IPS-11a (cell line): ENCODE data around the gene NARF.
"Not testable (repeated sequence)": the region's sequence is repeated elsewhere in the genome, so short reads cannot be mapped to it uniquely, and the experiment has no call there.

ENCODE experiments used
- H3K4me3 ChIP-seq: one replicate; pipeline ENCODE4 v1.5.1; 2013; ENCODE audit warnings: low read depth, low read length, control low read depth

Gene NARF

DNA sequence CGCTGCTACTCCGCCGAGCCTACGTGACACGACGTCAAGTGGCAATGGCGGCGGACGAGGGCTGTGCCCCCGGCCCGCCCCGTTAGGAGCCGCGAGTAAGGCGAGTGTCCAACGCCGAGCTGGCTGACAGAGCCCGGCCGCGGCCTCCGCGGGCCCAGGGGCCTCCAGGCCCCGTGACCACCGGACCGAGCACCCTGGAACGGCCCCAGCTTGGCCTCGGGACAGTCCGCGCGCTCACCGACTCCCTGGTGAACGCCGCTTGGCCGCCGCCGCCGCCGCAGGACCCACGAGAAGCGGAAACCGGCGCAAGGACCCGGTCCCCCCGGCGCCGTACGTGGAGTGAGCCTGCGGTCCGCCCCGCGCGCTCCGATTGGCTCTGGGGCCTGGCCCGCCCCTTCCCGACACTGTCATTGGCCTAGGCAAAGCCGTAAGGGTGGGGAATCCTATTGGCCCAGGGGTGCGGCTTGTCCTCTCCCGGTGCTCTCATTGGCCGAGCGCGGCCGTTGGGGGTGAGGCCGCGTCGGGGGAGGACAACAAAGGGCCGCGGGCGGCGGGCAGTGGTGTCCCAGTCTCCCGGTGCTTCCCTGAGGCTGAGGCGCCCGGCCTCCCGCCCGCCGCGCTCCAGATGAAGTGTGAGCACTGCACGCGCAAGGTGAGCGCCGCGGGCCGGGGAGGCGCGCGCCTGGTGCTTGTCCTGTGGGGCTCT, at the start of gene NARF:
Gene NARF, plus strand, starts transcription at position 563 of the 706 bp plus-strand sequence. Its CDS starts 63 bp downstream, at position 626.
- H3K4me3 ChIP-seq, result peak within 1 kb of the TSS; percentile 79

DNA sequence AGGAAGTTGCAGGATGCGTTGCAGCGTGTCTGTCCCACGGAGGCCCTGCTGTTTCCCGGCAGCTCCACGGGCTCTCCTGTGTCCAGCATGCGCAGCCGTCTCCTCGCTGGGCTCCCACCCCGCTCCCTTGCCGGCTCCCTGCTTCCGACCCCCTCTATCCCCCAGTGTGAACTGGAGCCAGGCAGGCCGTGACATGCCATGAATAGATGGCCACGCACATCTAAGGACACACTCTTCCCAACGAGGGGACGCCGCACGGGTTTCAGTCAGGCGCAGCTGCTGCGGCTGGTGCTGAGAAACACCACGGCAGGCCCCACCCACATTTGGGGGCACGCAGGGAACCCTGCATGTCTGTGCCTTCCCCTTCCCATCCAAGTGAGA, 49.6 kb upstream of the NARF start:
- H3K4me3 ChIP-seq, result no peak overlapping the region

DNA sequence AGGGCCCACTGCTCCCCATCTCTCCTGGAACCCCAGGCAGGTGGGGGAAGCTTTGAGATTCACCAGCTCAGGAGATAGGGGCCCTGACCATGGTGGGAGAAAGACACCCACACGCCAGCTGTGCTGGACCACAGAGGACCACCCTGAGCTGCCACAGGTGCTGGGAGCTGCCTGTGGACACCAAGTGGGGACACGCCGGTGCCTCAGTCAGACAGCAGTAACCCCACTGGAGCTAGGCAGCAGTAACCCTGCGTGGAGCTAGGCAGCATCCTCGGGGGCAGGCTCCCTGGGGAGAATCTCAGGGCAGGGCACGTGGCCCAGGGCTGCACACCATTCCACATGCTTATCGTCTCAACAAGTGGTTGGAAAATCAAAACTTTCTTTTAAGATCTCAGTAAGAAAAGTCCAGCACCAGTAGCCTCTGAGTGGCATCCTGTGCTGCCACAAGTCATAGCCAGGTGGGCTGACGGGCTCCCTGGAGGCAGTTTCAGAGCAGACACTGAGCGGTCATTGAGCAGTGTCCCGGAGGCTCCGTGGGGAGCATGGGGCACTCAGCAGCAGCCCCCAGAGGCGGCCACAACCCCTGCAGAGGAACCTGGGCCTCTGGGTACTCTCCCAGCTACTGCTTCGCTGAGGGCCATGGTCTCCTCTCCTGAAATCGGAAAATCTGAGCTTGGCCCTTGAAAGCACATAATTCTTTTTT, 48.4 kb upstream of the NARF start:
- no peak overlapping the region for H3K4me3 ChIP-seq

DNA sequence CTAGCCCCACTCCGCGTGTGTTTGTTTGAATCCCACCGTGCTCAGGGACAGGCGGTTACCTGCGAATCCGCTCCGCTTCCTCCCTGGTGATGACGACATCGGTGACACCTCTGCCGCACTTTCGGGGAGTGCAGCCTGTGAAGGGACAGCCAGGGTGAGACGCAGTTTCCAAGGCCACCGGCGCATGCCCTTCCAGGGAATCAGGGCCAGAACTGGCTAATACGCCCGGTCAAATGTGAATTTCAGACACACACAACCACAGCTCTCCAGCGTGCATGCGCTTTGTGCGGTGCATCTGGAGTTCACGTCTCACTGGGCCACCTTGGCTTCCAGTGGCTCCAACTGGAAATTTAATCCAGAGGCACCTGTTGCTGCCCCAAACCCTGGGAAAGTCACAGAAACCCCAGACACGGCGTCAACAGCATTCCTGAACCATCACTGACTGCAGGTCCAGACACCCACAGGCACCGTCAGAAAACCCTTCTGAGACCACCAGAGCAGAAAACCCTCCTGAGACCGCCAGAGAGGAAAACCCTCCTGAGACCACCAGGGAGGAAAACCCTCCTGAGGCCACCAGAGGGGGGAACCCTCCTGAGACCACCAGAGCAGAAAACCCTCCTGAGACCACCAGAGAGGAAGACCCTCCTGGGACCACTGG, 47.0 kb upstream of the NARF start:
- no peak overlapping the region for H3K4me3 ChIP-seq

DNA sequence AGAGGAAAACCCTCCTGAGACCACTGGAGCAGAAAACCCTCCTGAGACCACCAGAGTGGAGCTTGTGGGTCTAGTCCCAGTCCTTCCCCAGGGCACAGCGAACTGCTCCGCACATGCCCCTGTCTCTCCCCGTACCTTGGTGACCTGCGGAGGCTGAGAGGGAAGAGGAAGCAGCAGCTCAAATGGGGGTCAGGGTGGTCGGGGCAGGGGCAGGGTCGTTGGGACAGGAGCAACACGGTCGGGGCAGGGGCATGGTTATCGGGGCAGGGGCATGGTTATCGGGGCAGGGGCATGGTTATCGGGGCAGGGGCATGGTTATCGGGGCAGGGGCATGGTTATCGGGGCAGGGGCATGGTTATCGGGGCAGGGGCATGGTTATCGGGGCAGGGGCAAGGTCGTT, 46.5 kb upstream of the NARF start:
- not testable (repeated sequence) for H3K4me3 ChIP-seq

DNA sequence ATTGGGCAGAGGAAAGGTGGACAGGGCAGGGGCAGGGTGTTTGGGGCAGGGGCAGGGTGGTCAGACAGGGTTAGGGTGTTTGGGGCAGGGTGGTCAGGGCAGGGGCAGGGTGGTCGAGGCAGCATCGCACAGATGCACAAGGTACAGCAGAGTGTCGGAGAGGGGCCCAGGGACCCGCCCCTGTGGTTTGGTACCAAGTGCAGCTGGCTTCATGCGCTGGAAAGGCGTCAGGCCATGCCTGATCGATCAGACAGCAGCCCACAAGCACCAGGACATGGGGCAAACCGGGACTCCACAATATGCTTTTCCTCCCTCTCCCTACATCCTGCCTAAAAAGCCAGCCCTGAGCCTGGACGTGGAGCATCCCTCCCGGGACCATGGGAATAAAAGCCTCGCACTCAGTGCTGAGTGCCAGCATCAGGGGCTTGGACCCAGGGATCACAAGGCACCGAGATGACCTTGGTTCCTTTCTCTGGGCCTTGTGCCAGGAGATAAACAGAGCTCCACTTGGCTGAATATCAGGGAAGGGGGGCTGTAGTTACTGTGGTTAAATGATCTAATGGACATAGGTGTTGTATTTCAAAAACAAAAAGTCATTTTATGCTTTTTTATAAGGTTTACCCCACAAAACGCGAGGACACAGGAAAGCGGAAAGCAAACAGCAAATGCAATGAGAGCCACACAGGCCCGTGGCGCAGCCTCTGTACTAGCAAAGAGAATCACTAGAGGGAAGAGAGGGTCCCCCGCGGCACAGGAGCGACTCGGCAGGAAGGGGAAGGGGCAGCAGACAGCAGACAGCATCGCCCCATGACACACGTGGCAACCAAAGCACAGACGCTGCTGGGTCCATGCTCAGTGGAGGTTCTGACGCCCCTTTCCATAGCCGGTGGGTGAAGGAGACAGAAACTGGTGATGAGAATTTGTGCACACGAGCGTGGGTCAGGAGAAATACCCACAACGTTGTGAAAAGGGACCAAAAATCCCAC, 45.7 kb upstream of the NARF start:
- H3K4me3 ChIP-seq, result no peak overlapping the region

DNA sequence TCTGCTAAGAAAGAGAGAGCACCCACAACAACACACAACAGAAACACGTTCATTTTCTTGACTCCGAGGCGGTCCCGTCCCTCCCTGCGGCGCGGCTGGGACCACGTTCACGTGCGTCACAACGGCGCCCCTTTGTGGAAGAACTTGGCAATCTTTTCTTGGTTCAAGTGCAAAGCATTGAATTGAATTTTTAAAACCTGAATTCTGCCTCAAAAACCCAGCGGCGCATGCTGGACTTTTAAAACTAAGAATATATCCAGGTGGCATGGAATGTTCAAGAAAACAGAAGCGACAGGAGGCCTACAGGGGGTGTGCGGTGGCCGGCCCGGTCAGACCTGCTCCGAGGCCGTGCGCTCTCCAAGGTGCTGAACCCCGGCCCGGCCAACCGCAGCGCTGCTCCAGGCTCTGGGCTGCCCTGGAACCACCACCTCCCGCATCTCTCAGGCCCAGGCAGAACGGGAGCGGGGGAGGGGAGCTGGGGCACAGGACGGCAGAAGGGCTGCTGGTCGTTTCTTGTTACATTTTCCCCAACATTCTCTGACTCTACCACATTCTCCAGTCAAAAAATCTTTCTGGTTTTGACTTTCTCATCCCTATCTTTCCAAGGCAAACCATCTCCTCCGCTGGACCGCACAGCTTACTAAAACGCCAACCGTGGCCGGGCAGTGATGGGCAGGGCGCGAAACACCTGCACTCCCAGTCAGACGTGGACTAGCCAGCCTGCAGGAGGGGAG, 43.8 kb upstream of the NARF start:
- no peak overlapping the region for H3K4me3 ChIP-seq

DNA sequence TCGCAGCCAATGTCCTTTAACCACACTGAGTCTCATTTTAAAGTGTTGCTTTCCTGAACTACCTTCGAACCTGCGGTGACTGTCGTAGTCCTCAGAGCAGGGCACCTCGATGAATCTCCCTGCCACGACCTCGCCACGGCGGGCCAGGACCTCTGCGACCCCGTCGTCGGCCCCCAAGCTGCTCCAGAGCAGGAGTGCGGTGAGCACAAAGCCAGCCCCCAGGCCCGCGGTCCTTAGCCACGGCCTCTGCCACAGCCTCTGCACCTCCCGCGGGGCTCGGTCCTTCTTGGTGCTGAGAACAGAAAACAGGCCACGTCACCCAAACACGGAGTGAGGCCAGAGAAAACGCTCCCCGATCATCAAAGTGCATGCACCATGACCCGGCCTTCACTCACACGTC, 43.2 kb upstream of the NARF start:
- H3K4me3 ChIP-seq, result no peak overlapping the region

DNA sequence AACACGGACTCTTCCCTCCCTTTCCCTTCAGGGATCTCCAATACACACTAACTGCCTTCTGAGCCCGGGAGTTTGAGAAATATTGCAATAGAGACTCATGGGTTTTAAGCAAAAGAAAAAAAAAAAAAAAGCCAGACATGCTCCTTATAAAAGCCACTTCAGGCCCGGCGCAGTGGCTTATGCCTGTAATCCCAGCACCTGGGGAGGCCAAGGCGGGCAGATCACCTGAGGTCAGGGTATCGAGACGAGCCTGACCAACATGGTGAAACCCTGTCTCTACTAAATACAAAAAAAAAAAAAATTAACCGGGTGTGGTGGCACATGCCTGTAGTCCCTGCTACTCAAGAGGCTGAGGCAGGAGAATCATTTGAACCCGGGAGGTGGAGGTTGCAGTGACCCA, 42.8 kb upstream of the NARF start:
- H3K4me3 ChIP-seq, result no peak overlapping the region

DNA sequence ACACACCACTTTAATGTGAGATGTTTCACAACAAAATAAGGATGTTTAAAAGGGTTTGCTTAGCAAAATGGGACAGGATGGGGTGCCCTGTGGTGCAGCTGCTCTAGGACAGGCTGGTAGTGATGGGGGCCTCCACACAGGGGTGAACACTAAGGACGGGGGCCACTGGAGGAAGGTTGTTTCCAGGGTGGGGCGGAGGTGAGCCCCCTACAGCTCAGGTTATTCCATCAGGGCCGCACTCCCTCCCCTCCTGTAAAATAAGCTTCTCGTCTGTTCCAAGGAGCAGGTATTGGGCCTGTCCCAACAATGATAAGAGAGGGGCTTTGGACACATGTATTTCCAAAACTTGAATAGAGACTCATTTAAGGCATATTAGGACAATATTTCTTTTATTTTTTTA, 42.3 kb upstream of the NARF start:
- H3K4me3 ChIP-seq, result no peak overlapping the region

DNA sequence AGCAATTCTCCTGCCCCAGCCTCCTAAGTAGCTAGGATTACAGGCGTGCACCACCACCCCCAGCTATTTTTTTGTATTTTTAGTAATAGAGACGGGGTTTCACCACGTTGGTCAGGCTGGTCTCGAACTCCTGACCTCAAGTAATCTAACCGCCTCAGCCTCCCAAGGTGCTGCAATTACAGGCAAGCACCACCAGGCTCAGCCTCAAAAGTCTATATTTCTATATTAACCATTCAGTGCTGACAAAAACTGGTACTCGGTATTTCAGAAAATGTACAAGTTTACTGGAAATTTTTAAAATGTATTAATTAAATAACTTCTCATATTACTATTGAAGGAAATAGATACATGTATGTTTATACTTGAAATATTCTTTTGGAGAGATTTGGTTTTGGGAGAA, 41.8 kb upstream of the NARF start:
- H3K4me3 ChIP-seq, result no peak overlapping the region

DNA sequence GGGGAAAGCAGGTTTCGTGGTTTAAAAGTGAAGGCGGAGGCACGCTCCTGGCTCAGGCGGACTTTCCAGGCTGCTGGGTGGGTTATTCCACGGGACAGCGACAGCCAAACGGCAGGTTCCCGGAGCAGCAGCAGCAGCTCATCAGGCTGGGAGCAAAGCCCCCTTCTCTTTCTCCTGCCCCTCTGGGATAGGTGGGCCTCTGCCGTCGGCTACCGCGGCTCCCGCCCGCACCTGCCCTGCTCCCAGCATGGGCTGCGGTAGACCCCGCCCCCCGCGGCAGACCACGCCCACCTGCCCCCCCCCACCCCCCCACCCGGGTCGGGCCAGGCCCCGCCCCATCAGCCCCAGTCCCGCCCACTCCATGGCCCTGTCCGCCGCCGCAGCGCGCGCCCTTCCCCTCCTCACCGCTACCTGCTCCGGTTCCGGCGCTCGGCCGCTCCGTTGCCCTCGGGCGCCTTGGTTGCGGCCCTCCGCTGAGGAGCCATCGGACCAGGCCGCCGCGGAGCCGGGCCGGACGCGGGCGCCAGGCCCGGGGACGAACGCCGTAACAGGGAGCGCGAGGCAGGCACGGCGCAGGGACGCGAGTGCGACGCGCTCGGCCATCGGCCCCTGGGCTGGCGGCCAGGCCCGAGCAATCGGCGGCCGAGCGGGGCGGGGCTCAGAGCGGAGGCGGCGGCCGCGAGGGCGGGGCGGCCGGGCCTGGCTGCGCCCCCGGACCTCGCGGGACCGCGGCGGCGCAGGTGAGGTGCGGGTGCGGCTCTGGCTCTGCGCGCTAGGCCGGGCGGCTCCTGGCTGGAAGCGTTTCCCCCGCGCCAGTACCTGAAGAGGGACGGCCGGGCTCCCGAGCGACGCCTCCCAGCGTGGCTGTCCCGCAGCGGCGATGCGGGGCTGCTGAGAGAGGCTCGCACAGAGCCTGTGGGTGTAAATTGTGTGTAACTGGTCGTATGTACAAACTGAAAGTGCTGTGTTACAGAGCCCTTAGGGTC, 40.2 kb upstream of the NARF start, which contains the start of the genes HEXD and OGFOD3:
Gene HEXD, plus strand, starts transcription at position 347 of the 986 bp plus-strand sequence. CDS start 1,453 bp downstream, outside the sequence.
Gene OGFOD3, minus strand, starts transcription at position 586 of the 986 bp plus-strand sequence. Its CDS starts 101 bp downstream, at position 485.
- peak within 1 kb of the TSS; percentile 73 for H3K4me3 ChIP-seq

DNA sequence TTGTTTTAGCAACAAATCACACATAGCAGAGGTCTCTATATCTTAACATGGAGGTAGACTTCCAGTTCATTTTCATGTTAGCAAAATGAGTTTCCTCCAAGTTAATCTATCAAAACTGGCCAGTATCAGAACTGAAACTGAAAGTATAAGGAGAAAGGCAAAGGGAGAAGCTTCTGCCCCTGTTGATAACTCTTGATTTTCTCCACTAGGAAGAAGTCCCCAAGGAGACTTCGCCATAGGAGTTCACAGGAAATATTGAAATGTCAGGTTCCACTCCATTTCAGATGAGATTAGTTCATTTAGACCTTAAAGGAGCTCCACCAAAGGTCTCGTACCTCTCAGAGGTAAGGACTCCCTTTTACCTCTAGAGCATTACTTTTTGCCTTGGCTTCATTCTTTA, 39.0 kb upstream of the NARF start:
- H3K4me3 ChIP-seq, result no peak overlapping the region

DNA sequence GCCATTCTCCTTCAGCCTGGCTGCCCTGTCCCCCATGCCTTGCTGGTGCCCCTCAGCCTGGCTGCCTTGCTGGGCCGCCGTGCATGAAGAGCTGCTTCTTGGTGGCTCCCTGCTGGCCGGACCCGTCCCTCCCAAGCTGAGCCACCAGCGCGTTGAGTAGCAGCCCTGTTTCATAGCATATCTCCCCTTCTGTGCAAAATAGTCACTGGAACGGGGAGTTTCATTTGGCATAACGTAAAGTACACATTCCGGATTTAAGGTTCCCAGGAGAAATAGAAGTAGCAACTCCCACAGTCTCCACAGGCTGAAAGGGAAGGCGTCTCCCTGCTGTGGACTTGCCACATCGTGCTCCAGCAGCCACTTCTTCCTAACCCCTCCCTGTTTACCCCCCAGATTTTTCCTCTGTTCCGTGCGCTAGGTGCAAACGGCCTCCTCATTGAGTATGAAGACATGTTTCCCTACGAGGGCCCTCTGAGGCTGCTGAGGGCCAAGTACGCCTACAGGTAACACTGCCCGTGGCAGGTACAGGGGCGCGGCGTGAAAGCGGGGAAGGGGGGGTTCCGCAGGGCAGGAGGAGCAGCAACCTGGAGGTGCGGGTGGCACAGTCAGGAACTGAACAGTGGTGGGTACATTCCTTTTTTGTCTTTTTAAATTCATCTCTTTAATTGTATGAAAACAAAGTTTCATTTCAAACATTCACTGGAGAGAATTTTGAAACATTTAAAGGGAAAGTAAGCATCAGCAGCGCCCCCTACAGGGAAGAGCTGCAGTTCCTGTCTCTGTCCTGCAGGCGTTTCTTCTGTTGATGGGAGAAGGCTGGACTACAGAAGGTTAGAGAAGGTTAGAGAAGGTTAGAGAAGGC, 34.3 kb upstream of the NARF start:
- H3K4me3 ChIP-seq, result no peak overlapping the region

DNA sequence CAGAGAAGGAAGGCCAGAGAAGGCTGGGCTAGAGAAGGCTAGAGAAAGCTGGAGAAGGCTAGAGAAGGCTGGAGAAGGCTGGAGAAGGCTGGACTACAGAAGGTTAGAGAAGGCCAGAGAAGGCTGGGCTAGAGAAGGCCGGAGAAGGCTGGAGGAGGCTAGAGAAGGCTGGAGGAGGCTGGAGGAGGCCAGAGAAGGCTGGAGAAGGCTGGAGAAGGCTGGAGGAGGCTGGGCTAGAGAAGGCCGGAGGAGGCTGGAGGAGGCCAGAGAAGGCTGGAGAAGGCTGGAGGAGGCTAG, 33.7 kb upstream of the NARF start:
- no peak overlapping the region for H3K4me3 ChIP-seq

DNA sequence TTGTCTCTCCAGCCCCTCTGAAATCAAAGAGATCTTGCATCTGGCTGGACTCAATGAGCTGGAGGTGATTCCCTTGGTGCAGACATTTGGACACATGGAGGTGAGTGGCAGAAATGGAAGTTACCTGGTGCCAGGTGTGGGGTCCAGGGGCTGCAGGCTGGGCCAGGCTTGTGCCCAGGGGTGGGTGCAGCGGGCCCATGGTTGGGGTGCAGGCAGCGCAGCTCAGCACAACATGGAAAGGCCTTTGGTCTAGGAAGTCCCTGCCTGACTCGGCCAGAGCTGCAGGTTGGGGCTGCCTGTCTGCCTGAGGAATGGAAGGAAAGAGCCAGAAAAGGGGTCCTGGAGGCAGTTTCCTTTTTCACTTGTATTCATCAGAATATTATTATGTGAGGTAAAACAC, 30.0 kb upstream of the NARF start:
- no peak overlapping the region for H3K4me3 ChIP-seq

DNA sequence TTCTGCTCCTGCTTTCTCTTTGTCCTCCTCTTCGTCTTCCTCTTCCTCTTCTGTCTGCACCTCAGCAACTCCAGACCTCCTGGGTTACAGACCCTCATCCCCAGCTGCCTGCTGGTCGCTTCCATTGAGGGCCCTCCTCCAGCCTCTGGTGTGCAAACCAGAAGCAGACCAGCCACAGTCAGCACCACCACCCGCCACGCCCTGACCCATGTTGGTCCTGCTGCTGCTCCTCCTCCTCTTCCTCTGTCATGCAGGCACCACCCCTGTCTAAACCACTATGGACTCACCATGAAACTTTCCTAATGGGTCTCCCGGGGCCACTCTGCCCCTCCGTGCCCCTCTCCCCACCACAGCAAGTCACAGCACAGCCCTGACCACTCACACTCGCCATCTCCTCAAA, 28.7 kb upstream of the NARF start:
- no peak overlapping the region for H3K4me3 ChIP-seq

DNA sequence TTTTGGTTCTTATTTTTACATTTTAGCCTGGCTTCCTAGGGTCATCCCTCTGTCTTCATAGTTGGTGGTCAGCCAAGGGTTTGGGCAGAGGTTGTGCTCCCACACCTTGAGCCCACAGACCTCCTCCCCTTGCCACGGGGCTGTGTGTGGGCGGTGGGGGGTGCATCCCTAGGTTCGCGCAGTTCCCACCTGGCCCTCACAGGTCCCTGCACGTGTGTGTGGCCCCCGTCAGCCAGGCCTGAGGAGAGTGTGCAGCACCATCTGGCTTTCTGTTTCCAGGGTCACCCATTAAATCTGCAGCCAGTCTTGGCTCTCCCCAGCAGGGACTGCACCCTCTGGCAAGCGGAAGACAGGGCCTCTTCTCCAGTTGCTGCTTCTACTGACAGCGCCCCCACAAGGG, 26.5 kb upstream of the NARF start:
- H3K4me3 ChIP-seq, result no peak overlapping the region
